HT-29 (cell line): Measurements from ENCODE around the gene NADSYN1. TPM values are rescaled to one million over a fixed set of nuclear protein-coding genes. Genes with fewer than 3 reads are reported as not detected.

Source experiments
- DNase-seq: peaks from one replicate; pipeline ENCODE4 v3.0.0-alpha.2; 2015; ENCODE audit warnings: low spot score
- small RNA-seq: library from RNA; depleted of rRNA; stranded (forward); fragments of <200 nt; gene quantifications from one replicate; pipeline ENCODE3, GENCODE V24; 2014
- total RNA-seq: library from RNA; depleted of rRNA; stranded (reverse); fragments of >200 nt; shearing (Covaris generic); gene quantifications from 2 replicates; pipeline ENCODE4 v1.2.3, GENCODE V29; 2014; rRNA removed

NADSYN1 gene
- total RNA-seq, 1 experiment from 2014 or later, result 204 TPM

GRCh38 chr11:71544525-71545214 is 91.7 kb downstream of the NADSYN1 start:
- no peak for DNase-seq

- DNase-seq, result no peak
Measured at GRCh38 chr11:71545405-71545966, 92.5 kb downstream of the NADSYN1 start.

GRCh38 chr11:71548120-71548519 is 95.1 kb downstream of the NADSYN1 start, which contains the start of gene KRTAP5-9:
Gene KRTAP5-9, plus strand, starts transcription at chr11:71548420. Its CDS starts 238 bp downstream, at chr11:71548658.
- no peak for DNase-seq

GRCh38 chr11:71548716-71549151 is 95.7 kb downstream of the NADSYN1 start:
- no peak for DNase-seq

Small RNA genes lying within 50 kb of the gene (small RNA-seq; reads per million reads assigned to genes)
- not detected for gene MIR6754

Other genes with a start within 250 kb of the NADSYN1 start
- 2.5 and 5.4 TPM in 2 replicates for gene SHANK2, start 200.6 kb upstream of the NADSYN1 start, total RNA-seq
- gene DHCR7, start 4.8 kb upstream of the NADSYN1 start, total RNA-seq, result 369 and 407 TPM in 2 replicates
- gene KRTAP5-7, start 74.1 kb downstream of the NADSYN1 start, total RNA-seq, result not detected in 2 replicates
- not detected in 2 replicates for gene KRTAP5-8, start 84.8 kb downstream of the NADSYN1 start, total RNA-seq
- gene KRTAP5-9, start 95.2 kb downstream of the NADSYN1 start, total RNA-seq, result not detected in 2 replicates
- not detected in 2 replicates for gene KRTAP5-10, start 112.4 kb downstream of the NADSYN1 start, total RNA-seq
- not detected in 2 replicates for gene KRTAP5-11, start 129.7 kb downstream of the NADSYN1 start, total RNA-seq